ENCODE data around the gene PDK3.

DNA sequence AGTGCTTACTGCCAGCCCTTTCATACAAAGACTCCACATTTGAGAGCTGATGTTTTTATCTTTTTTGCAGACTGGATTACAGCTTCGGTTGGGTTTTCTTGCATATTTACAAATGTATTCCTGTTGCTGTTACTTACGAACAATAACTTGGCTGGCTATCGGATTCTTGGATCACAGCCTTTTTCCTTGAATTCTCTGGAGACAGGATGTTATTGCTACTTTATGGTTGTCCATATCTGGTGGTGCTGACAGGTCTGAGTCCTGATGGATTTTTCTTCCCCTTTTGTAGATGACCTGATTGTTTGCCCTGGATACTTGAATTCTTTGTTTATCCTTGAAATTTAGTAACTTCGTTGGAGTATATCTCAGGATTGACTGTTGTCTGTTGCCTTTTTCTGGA, 77.7 kb downstream of the PDK3 start:
- TF ChIP-seq, protein P1, sequence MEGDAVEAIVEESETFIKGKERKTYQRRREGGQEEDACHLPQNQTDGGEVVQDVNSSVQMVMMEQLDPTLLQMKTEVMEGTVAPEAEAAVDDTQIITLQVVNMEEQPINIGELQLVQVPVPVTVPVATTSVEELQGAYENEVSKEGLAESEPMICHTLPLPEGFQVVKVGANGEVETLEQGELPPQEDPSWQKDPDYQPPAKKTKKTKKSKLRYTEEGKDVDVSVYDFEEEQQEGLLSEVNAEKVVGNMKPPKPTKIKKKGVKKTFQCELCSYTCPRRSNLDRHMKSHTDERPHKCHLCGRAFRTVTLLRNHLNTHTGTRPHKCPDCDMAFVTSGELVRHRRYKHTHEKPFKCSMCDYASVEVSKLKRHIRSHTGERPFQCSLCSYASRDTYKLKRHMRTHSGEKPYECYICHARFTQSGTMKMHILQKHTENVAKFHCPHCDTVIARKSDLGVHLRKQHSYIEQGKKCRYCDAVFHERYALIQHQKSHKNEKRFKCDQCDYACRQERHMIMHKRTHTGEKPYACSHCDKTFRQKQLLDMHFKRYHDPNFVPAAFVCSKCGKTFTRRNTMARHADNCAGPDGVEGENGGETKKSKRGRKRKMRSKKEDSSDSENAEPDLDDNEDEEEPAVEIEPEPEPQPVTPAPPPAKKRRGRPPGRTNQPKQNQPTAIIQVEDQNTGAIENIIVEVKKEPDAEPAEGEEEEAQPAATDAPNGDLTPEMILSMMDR (conservative IDR thresholded peaks at IDR 0.05; ENCODE audit: low read length) = no peak
- no peak for TF ChIP-seq EZH2phosphoT487 (IDR thresholded peaks at IDR 0.05; ENCODE audit: borderline replicate concordance, low read depth, low read length)
